Activated CD8-positive, alpha-beta memory T cell treated with anti-CD3 and anti-CD28 coated beads, Interleukin-2, amount 10 ng/mL, durations not matched to agents 7 days and 5 days (primary cell): Measurements from ENCODE around the gene IRF4. TPM values are rescaled to one million over a fixed set of nuclear protein-coding genes. Genes with fewer than 3 reads are reported as not detected.

ENCODE experiments used
- ATAC-seq: fragments of 150-1000 bp; cut with Tn5 transposase; one replicate; pipeline ENCODE4 v1.10.0; 2021; ENCODE audit warnings: moderate library complexity
- CTCF ChIA-PET: fragments of 350-600 bp; sonication (Branson Sonifier 250); formaldehyde crosslinking; loops from one replicate; lab custom pipeline; 2021; ENCODE audit warnings: antibody characterized with exemption; lab: Charles Lee
- DNase-seq: peaks from one replicate; pipeline ENCODE4 v3.0.0-alpha.2; 2020
- H3K27ac Mint-ChIP-seq: one replicate; pipeline ENCODE4 v1.8.0; 2021; ENCODE audit warnings: mild to moderate bottlenecking, mixed read lengths
- H3K27me3 Mint-ChIP-seq: one replicate; pipeline ENCODE4 v1.8.0; 2021; ENCODE audit warnings: mixed read lengths
- H3K36me3 Mint-ChIP-seq: one replicate; pipeline ENCODE4 v1.8.0; 2021; ENCODE audit warnings: mild to moderate bottlenecking, mixed read lengths
- H3K4me1 Mint-ChIP-seq: one replicate; pipeline ENCODE4 v1.8.0; 2021; ENCODE audit warnings: mixed read lengths
- H3K4me3 Mint-ChIP-seq: one replicate; pipeline ENCODE4 v1.8.0; 2021; ENCODE audit warnings: mild to moderate bottlenecking, moderate library complexity, mixed read lengths
- H3K9me3 Mint-ChIP-seq: one replicate; pipeline ENCODE4 v1.8.0; 2022; ENCODE audit warnings: low read depth, mixed read lengths
- total RNA-seq, 2 experiments: library from RNA; stranded (reverse); gene quantifications; one replicate each; pipeline ENCODE4 v1.2.3, GENCODE V29; 2021

Gene IRF4
- total RNA-seq, 2 experiments from 2014 or later = 184 to 254 TPM

- peak; percentile 31 for DNase-seq
Observed at GRCh38 chr6:435441-436307, 44.1 kb downstream of the IRF4 start.

GRCh38 chr6:436308-437036 is 44.9 kb downstream of the IRF4 start:
- CTCF ChIA-PET = no interaction called here
- H3K36me3 Mint-ChIP-seq = no peaks in the 10 kb centered on the region
- peaks cover 43% of the 10 kb centered on the region for H3K4me1 Mint-ChIP-seq
- DNase-seq (no peak), ATAC-seq (no peak)
- no peak overlapping the region for H3K27ac Mint-ChIP-seq
- no peaks in the 10 kb centered on the region for H3K9me3 Mint-ChIP-seq
- no peak overlapping the region for H3K4me3 Mint-ChIP-seq
- H3K27me3 Mint-ChIP-seq = peaks cover 4% of the 10 kb centered on the region

More at GRCh38 chr6:435441-436307, 44.1 kb downstream of the IRF4 start:
- CTCF ChIA-PET = interaction anchor here (0.6 to 2.6 kb wide), 9 partner anchors 8 to 247 kb away, joined by 3 to 10 read pairs (median 5); no protein-coding TSS in a partner anchor
- peaks cover 4% of the 10 kb centered on the region for H3K27me3 Mint-ChIP-seq
- no peak for ATAC-seq
- peaks cover 50% of the 10 kb centered on the region for H3K4me1 Mint-ChIP-seq
- no peaks in the 10 kb centered on the region for H3K36me3 Mint-ChIP-seq
- peak overlapping the region; percentile 62 for H3K4me3 Mint-ChIP-seq
- no peaks in the 10 kb centered on the region for H3K9me3 Mint-ChIP-seq
- peak overlapping the region; percentile 89 for H3K27ac Mint-ChIP-seq

GRCh38 chr6:437037-437392 is 45.5 kb downstream of the IRF4 start:
- no peak for ATAC-seq
- H3K27ac Mint-ChIP-seq = no peak overlapping the region
- no peak overlapping the region for H3K4me3 Mint-ChIP-seq
- H3K36me3 Mint-ChIP-seq = no peaks in the 10 kb centered on the region
- peaks cover 4% of the 10 kb centered on the region for H3K27me3 Mint-ChIP-seq
- H3K9me3 Mint-ChIP-seq = no peaks in the 10 kb centered on the region
- H3K4me1 Mint-ChIP-seq = peaks cover 37% of the 10 kb centered on the region
- DNase-seq = no peak
- CTCF ChIA-PET = no interaction called here

GRCh38 chr6:438634-439170 is 47.1 kb downstream of the IRF4 start:
- CTCF ChIA-PET = interaction anchor here (1.0 kb wide), 1 partner anchor 34 kb away, joined by 4 read pairs; no protein-coding TSS in a partner anchor
- Mint-ChIP-seq H3K36me3 (no peaks in the 10 kb centered on the region), H3K27me3 (peaks cover 4% of the 10 kb centered on the region), H3K27ac (no peak overlapping the region), H3K4me1 (peaks cover 23% of the 10 kb centered on the region), H3K9me3 (no peaks in the 10 kb centered on the region), H3K4me3 (no peak overlapping the region)
- DNase-seq (no peak), ATAC-seq (no peak)

GRCh38 chr6:439641-440167 is 48.2 kb downstream of the IRF4 start:
- H3K4me3 Mint-ChIP-seq = no peak overlapping the region
- ATAC-seq (no peak), DNase-seq (peak; percentile 37)
- no peaks in the 10 kb centered on the region for H3K36me3 Mint-ChIP-seq
- no peak overlapping the region for H3K27ac Mint-ChIP-seq
- H3K4me1 Mint-ChIP-seq = peaks cover 15% of the 10 kb centered on the region
- CTCF ChIA-PET = no interaction called here
- peaks cover 4% of the 10 kb centered on the region for H3K27me3 Mint-ChIP-seq
- no peaks in the 10 kb centered on the region for H3K9me3 Mint-ChIP-seq

- DNase-seq (no peak), ATAC-seq (no peak)
- Mint-ChIP-seq H3K4me1 (peaks cover 22% of the 10 kb centered on the region), H3K36me3 (no peaks in the 10 kb centered on the region), H3K4me3 (no peak overlapping the region), H3K9me3 (no peaks in the 10 kb centered on the region), H3K27ac (no peak overlapping the region), H3K27me3 (peaks cover 4% of the 10 kb centered on the region)
- CTCF ChIA-PET = no interaction called here
Observed at GRCh38 chr6:441126-441920, 49.8 kb downstream of the IRF4 start.

GRCh38 chr6:443621-444159 is 52.1 kb downstream of the IRF4 start:
- H3K9me3 Mint-ChIP-seq = no peaks in the 10 kb centered on the region
- no peaks in the 10 kb centered on the region for H3K36me3 Mint-ChIP-seq
- peaks cover 4% of the 10 kb centered on the region for H3K27me3 Mint-ChIP-seq
- peaks cover 42% of the 10 kb centered on the region for H3K4me1 Mint-ChIP-seq
- no peak for DNase-seq
- no peak overlapping the region for H3K27ac Mint-ChIP-seq
- no peak overlapping the region for H3K4me3 Mint-ChIP-seq
- CTCF ChIA-PET = interaction anchor here (1.1 to 2.6 kb wide), 3 partner anchors 9 to 28 kb away, joined by 3 to 10 read pairs (median 5); no protein-coding TSS in a partner anchor
- no peak for ATAC-seq

GRCh38 chr6:444653-445275 is 53.2 kb downstream of the IRF4 start:
- ATAC-seq (no peak), DNase-seq (peak; percentile 57)
- H3K36me3 Mint-ChIP-seq = no peaks in the 10 kb centered on the region
- H3K4me3 Mint-ChIP-seq = no peak overlapping the region
- no peaks in the 10 kb centered on the region for H3K9me3 Mint-ChIP-seq
- H3K27me3 Mint-ChIP-seq = no peaks in the 10 kb centered on the region
- H3K4me1 Mint-ChIP-seq = peaks cover 43% of the 10 kb centered on the region
- peak overlapping the region; percentile 70 for H3K27ac Mint-ChIP-seq
- CTCF ChIA-PET = interaction anchor here (1.1 to 2.6 kb wide), 4 partner anchors 10 to 48 kb away, joined by 3 to 10 read pairs (median 3); no protein-coding TSS in a partner anchor

- DNase-seq (peak; percentile 41), ATAC-seq (no peak)
- H3K27ac Mint-ChIP-seq = peak overlapping the region; percentile 73
- peaks cover 43% of the 10 kb centered on the region for H3K4me1 Mint-ChIP-seq
- no peak overlapping the region for H3K4me3 Mint-ChIP-seq
- H3K27me3 Mint-ChIP-seq = no peaks in the 10 kb centered on the region
- no peaks in the 10 kb centered on the region for H3K36me3 Mint-ChIP-seq
- CTCF ChIA-PET = interaction anchor here (0.6 to 2.6 kb wide), 9 partner anchors 10 to 256 kb away, joined by 3 to 10 read pairs (median 3); no protein-coding TSS in a partner anchor
- no peaks in the 10 kb centered on the region for H3K9me3 Mint-ChIP-seq
Observed at GRCh38 chr6:445571-446417, 54.2 kb downstream of the IRF4 start.

GRCh38 chr6:446418-447366 is 55.1 kb downstream of the IRF4 start:
- ATAC-seq (peak; percentile 86), DNase-seq (peak; percentile 91)
- Mint-ChIP-seq H3K27ac (peak overlapping the region; percentile 79), H3K27me3 (peaks cover 4% of the 10 kb centered on the region), H3K9me3 (no peaks in the 10 kb centered on the region), H3K4me3 (peak overlapping the region; percentile 55), H3K4me1 (peaks cover 43% of the 10 kb centered on the region), H3K36me3 (no peaks in the 10 kb centered on the region)
- CTCF ChIA-PET = interaction anchor here (0.8 to 1.5 kb wide), 14 partner anchors 11 to 257 kb away, joined by 3 to 5 read pairs (median 4); no protein-coding TSS in a partner anchor
